Measurements from ENCODE around the gene SGMS1.

- no peak for TF ChIP-seq CTCF (IDR thresholded peaks at IDR 0.05)
- TF ChIP-seq POLR2A (IDR thresholded peaks at IDR 0.05), result no peak
Measured at GRCh38 chr10:50561266-50561665, 62.5 kb downstream of the SGMS1 start.
